Cardiac fibroblast (primary cell): ENCODE data around the gene THRB.

ENCODE experiments used
- DNase-seq, 2 donors: peaks; one replicate each; pipeline versions ENCODE4 v3.0.0 to v3.0.0-alpha.2; 2010; ENCODE audit warnings: low read depth in 2 of 2
- H3K4me3 ChIP-seq, 2 donors: replicated peaks in 1 of 2; 1 replicate in 1 of 2; 2 replicates in 1 of 2; pipeline ENCODE4 v1.5.1; 2011; ENCODE audit warnings: low read depth in 2 of 2, low read length in 2 of 2, mild to moderate bottlenecking in 2 of 2, moderate library complexity in 1 of 2
- CTCF ChIP-seq: IDR thresholded peaks from one replicate; pipeline ENCODE4 v1.5.1; 2011; ENCODE audit warnings: low read depth, mild to moderate bottlenecking, low read length, inconsistent platforms

THRB gene

GRCh38 chr3:24507776-24508422, 13.2 kb upstream of the THRB start:
- H3K4me3 ChIP-seq, result no peak overlapping the region
- TF ChIP-seq CTCF, result no peak
- DNase-seq, result peak in 1 of 2 donors; percentile 49

GRCh38 chr3:24506966-24507775, 12.5 kb upstream of the THRB start:
- no peak overlapping the region for H3K4me3 ChIP-seq
- peak in 1 of 2 donors; percentile 61 for DNase-seq
- TF ChIP-seq CTCF, result no peak

GRCh38 chr3:24505691-24506550, 11.3 kb upstream of the THRB start:
- H3K4me3 ChIP-seq, result no peak overlapping the region
- peak; percentile 43 to 44 for DNase-seq
- TF ChIP-seq CTCF, result no peak

GRCh38 chr3:24504772-24505171, 10.1 kb upstream of the THRB start:
- DNase-seq, result no peak
- no peak for TF ChIP-seq CTCF
- no peak overlapping the region for H3K4me3 ChIP-seq

- H3K4me3 ChIP-seq, result no peak overlapping the region
- TF ChIP-seq CTCF, result no peak
- no peak for DNase-seq
Observed at GRCh38 chr3:24503616-24504113, 9.0 kb upstream of the THRB start.

GRCh38 chr3:24502690-24503089, 8.0 kb upstream of the THRB start:
- no peak overlapping the region for H3K4me3 ChIP-seq
- no peak for TF ChIP-seq CTCF
- peak in 1 of 2 donors; percentile 53 for DNase-seq
